Germinal center (tissue), 1 donor: Measurements from ENCODE around the gene SLC47A1.
"Not testable (repeated sequence)": the region's sequence is repeated elsewhere in the genome, so short reads cannot be mapped to it uniquely, and the experiment has no call there.

Experiments used
- DNase-seq: peaks from one replicate; pipeline ENCODE4 v3.0.0; 2012; ENCODE audit warnings: mixed read lengths, low spot score

SLC47A1 gene

DNA sequence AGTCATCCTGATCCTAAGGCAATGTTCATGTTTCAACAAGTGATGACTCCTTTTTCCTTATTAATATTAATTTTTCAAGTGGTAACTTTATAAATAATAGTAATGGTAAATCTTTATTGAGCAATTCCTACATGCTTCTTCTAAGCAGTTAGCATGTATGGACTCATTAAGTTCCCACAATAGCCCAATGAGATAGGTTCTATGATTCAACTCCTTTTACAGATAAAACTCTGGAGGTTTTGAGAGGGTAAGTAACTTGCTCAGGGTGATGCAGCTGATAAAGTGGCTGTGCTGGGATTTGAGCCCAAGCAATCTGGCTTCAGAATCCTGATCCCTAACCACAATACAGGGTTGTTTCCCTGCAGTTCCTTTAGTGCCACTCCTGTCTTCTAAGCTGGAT, 25.3 kb downstream of the SLC47A1 start:
- no peak for DNase-seq

DNA sequence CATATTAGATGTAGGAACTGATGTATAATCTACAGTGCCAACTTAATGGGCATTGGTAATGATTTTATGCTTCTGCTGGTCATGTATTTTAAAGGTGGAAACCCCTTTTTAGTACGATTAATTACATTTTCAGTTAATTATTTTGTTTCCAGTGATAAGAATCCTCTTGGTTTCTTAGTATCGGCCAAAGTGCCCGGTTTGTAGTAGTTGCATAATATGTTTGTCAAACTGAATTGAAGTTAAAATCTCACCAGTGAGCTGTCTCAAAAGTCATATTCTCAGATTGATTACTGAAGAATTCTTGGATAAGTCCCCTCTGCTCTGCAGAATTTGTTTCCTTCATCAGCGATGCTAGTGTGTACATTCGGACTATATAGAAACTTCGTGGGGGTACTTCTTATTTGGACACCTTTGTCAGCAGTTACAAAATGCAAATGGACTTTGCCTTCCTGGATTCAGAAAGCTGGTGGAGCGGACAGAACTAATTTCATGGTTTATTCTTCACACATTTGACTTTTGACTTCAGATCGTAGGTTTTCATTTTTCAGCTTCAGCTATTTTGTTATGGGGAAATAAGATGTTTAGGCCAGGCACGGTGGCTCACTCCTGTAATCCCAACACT, 28.2 kb downstream of the SLC47A1 start:
- DNase-seq = no peak

- DNase-seq = no peak
Measured at GRCh38 chr17:19565817-19566575, 32.3 kb downstream of the SLC47A1 start.

- no peak for DNase-seq
Measured at GRCh38 chr17:19567216-19568015, 33.8 kb downstream of the SLC47A1 start.

DNA sequence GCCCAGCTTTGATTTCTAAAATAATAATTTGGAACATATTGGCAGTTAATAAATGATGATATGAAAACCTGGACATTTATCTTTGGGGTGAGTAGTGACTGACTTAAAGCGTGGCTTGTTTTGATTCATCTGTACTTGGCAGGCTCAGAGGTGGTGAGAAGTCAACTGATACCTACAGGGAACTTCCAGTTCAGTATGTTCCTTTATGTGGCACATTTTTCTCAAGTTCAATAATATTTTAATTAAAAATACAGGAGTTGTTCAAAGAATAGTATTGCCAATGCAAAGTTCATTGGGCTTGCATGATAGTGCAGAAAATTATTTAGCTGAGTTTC, 34.3 kb downstream of the SLC47A1 start:
- DNase-seq = no peak

DNA sequence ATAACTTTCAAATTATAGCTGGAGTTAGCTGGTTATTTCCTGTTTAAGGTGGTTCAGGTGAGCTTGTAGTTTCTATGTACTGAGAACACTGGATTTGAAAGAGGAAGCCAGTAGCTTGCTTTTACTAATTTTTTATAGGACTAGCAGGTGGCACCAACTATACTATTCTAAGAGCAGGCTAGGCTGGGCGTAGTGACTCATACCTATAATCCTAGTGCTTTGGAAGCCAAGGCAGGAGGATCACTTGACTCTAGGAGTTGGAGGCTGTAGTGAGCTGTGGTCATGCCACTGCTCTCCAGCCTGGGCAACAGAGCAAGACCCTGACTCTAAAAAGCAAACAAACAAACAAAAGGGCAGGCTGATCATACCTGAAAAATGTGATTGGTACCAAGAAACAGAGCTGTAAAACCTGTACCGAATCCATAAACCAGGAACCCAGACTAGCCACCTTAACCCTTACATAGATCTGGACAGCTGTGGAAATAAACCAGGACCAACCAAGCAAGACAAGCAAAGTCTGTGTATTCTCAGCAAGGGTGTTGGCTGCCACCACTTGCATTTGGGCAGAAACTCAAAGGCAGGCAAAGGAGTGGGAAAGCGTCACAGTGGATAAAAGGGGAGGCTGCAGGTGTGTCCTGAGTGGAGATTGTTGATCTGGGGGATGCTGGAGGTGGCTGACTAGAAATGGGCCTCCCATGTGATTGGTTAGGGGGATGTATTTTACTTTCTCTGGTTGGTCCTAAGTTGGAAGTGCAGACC, 36.3 kb downstream of the SLC47A1 start:
- peak; percentile 47 for DNase-seq

- DNase-seq = no peak
Measured at GRCh38 chr17:19570544-19571062, 36.9 kb downstream of the SLC47A1 start.

DNA sequence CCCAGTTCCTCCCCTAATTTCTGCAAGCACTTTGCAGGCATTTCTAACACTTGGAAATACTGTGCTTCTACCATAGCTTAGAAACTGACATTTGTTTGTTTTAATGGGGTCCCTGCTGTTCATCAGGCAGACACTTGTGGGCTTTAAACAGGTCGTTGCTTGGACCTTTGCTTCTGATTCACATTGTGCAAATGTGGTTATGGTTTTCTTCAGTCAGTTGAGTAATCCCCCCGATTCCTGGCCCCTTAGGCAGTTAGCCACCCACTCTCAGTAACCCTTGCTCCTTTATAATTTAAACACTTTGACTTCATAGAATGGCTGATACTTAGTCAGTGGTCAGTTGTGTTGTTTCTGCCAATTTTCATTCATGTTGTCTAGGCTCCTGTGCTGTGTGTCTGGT, 39.4 kb downstream of the SLC47A1 start:
- no peak for DNase-seq

- DNase-seq = no peak
Measured at GRCh38 chr17:19574956-19575355, 41.3 kb downstream of the SLC47A1 start.

DNA sequence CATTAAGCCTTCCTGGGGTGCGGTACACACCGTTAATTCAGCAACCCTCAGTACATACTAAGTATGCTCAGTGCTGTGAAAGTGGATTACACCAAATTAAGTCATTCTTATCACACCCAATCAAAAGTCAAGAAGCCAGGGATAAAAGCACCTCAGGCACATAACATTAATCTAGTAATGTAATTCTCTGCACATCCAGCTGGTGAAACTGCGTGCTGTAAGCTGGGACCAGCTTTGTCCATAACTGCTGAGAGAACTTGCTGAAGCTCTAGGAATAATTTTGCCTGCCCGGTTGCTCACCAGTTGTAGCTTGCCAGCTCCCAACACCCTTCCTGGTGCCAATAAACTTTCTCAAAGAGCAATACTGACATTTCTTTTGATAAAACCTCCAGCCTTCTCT, 44.9 kb downstream of the SLC47A1 start:
- DNase-seq = no peak

DNA sequence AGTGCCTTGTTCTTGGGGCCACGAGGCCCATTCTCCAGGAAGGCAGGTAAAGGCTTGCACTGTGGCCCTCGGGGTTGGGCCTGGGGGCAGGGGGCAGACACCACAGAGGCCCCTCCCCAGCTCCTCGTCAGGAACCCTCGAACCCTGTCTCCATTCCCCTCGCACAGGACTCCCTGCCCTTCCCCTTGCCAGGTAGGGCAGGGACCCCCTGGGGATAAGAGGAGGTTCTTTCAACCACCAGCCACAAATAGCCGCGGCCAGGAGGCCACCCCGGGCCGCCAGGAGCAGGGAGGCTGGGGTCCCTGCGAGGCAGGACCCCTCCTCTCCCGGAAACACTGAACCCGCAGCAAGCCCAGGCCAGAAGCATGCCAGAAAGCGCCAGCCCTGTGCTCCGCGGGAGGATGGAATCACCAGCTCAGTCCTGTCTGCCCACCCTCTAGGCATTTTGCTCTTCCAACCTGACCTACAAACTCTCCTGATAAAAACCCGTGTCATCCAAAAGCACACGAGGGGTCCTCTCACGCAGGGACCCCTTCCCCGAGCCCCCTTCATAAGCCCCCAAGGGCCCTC, 45.6 kb downstream of the SLC47A1 start:
- no peak for DNase-seq

- no peak for DNase-seq
Measured at GRCh38 chr17:19579867-19580565, 46.4 kb downstream of the SLC47A1 start.

DNA sequence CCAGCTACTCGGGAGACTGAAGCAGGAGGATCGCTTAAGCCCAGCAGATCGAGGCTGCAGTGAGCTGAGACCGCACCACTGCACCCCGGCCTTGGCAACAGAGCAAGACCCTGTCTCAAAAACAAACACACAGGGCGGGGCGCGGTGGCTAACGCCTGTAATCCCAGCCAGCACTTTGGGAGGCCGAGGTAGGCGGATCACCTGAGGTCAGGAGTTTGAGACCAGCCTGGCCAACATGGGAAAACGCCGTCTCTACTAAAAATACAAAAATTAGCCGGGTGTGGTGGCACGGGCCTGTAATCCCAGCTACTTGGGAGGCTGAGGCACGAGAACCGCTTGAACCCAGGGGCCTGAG, 46.9 kb downstream of the SLC47A1 start:
- not testable (repeated sequence) for DNase-seq

DNA sequence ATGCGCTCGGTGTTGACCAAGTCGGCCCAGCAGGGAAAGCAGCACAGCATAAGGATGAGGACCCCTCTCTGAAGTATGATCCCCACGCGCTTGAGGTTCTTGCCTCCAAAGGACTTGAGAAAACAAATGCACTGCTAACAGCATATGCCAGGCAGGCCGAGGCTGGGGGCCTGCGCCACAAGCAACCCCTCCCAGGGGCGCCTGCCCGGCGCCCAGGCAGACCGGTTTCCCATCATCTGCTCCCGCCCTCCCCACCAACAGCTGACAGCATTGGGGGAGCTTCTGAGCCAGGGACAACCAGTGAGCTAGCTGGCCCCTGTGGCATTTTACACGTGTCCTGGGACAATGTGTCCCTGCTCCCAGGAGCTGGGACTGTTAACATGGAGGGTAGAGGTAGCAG, 48.5 kb downstream of the SLC47A1 start:
- not testable (repeated sequence) for DNase-seq

GRCh38 chr17:19583871-19584270, 50.2 kb downstream of the SLC47A1 start:
- DNase-seq = no peak

GRCh38 chr17:19590451-19590850, 56.8 kb downstream of the SLC47A1 start:
- DNase-seq = no peak

DNA sequence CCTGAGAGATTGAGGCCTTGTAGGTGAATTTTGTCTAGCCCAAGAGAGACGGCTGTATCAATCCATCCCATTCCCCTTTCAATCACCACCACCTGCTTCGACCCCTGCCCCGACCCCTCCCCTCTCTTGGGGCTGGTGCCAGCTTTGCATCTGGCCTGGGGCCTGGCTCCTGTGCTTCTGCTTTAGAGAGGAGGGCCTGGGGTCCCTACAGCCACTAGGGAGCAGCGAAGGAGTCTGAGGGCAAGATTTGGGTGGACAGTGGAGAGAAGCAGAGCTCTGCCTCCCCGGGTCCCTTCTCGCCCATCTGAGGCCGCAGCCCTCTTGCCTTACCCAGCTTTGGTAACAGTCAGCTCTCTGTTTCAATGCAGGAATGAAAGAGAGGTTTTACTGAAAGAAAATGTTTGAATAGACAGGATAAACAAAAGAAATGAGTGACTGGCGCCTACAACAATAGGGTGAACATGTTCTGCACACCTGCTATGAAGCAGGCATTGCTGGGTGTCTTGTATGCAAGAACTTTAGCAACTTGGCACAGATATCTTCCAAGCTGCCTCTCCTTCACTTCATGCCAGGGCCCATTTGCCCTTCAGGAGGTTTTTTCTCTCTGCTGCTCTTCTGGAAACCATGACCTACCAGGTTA, 57.4 kb downstream of the SLC47A1 start:
- DNase-seq = no peak

DNA sequence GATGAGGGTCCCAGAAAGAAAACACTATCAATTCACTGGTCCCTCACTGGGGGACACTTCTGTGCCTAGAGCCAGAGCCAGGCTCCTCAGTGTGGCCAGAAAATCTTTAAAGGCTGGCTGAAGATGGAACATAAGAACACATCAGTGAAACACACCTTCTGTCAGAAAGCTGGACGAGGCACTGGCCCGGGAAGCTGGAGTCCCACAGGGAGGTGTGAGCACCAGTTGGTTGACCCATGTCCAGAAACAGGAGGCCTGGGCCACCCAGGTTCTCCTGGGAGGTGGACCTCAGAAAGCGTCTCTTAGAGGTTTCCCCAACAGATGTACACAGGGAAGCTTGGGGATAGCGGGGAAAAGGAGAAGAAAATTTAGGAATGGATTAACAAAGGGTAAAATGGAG, 58.7 kb downstream of the SLC47A1 start:
- no peak for DNase-seq

DNA sequence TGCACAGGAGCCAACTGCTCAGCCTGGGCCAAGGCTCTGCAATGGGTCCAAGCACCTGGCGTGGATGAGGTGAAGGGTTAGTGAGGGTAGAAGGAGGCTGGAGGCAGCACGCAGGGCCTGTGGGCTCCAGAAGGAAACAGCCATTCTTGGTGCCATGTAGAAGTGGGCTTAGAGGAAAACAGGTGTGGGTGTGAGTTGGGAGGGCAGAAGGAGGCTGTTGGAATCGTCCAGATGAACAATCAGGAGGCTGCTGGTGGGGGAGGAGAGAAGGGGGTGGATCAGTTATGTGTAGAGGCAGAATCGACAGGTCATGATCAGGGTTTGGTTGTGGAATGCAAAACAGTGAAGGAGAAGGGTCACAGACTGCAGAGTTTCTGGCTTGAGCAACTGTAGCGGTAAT, 63.2 kb downstream of the SLC47A1 start:
- no peak for DNase-seq

- no peak for DNase-seq
Measured at GRCh38 chr17:19610311-19610710, 76.7 kb downstream of the SLC47A1 start.

GRCh38 chr17:19610879-19611278, 77.2 kb downstream of the SLC47A1 start:
- DNase-seq = no peak
